CD4-positive, alpha-beta T cell (primary cell): ENCODE results near the gene NIPSNAP3A. TPM values are rescaled to one million over a fixed set of nuclear protein-coding genes. Genes with fewer than 3 reads are reported as not detected.
A peak's percentile ranks its signal among the peaks of the same experiment; 100 is the strongest.

Experiments used
- ATAC-seq: fragments of 200-7000 bp; cut with Tn5 transposase; one replicate; pipeline ENCODE4 v1.10.0; 2022; ENCODE audit warnings: mild to moderate bottlenecking; ENCODE audit not compliant: poor library complexity
- CTCF ChIA-PET: fragments of 350-600 bp; sonication (Branson Sonifier 250); formaldehyde crosslinking; loops from one replicate; lab custom pipeline; 2021; ENCODE audit warnings: antibody characterized with exemption, inconsistent platforms; lab: Charles Lee
- POLR2A ChIA-PET: fragments of 350-600 bp; sonication (Branson Sonifier 250); formaldehyde crosslinking; loops from one replicate; lab custom pipeline; 2021; ENCODE audit warnings: antibody characterized with exemption, inconsistent platforms; lab: Charles Lee
- DNase-seq, 14 experiments: peaks; one replicate each; pipeline ENCODE4 v3.0.0-alpha.2; 2013 to 2020; ENCODE audit warnings: mixed read lengths in 2 of 14
- H3K27ac ChIP-seq, 2 donors: one replicate each; pipeline versions ENCODE4 v1.5.1 to v1.7.0; 2013; ENCODE audit warnings: low read length in 2 of 2, low read depth in 1 of 2, mild to moderate bottlenecking in 1 of 2
- H3K27me3 ChIP-seq, 2 experiments: 1 replicate in 1 of 2; 2 replicates in 1 of 2; pipeline versions ENCODE4 v1.6.1 to v1.7.0; 2013; ENCODE audit warnings: low read length in 2 of 2, control low read depth in 1 of 2, mild to moderate bottlenecking in 1 of 2, moderate library complexity in 1 of 2; ENCODE audit not compliant: insufficient read depth in 2 of 2, control insufficient read depth in 1 of 2
- H3K36me3 ChIP-seq: one replicate; pipeline ENCODE4 v1.6.1; 2013; ENCODE audit warnings: low read length, control low read depth; ENCODE audit not compliant: insufficient read depth
- H3K4me1 ChIP-seq: one replicate; pipeline ENCODE4 v1.6.1; 2013; ENCODE audit warnings: low read length, control low read depth; ENCODE audit not compliant: insufficient read depth
- H3K4me3 ChIP-seq: one replicate; pipeline ENCODE4 v1.5.1; 2013; ENCODE audit warnings: mild to moderate bottlenecking, low read length, moderate library complexity
- H3K9me3 ChIP-seq, 2 experiments: 1 replicate in 1 of 2; 2 replicates in 1 of 2; pipeline versions ENCODE4 v1.6.1 to v1.7.0; 2013; ENCODE audit warnings: low read length in 2 of 2, mild to moderate bottlenecking in 2 of 2, control low read depth in 1 of 2, moderate library complexity in 1 of 2; ENCODE audit not compliant: control insufficient read depth in 1 of 2, insufficient read depth in 1 of 2
- H3K27ac Mint-ChIP-seq: one replicate; pipeline ENCODE4 v1.8.0; 2020; ENCODE audit warnings: mixed read lengths
- H3K27me3 Mint-ChIP-seq: one replicate; pipeline ENCODE4 v1.8.0; 2021; ENCODE audit warnings: mixed read lengths
- H3K36me3 Mint-ChIP-seq: one replicate; pipeline ENCODE4 v1.8.0; 2021; ENCODE audit warnings: low read depth, mixed read lengths
- H3K4me1 Mint-ChIP-seq: one replicate; pipeline ENCODE4 v1.8.0; 2021; ENCODE audit warnings: low read depth, mixed read lengths
- H3K4me3 Mint-ChIP-seq: one replicate; pipeline ENCODE4 v1.8.0; 2020; ENCODE audit warnings: mild to moderate bottlenecking, mixed read lengths
- H3K9me3 Mint-ChIP-seq: one replicate; pipeline ENCODE4 v1.8.0; 2020; ENCODE audit warnings: mixed read lengths
- CTCF ChIP-seq: fragments of 200-600 bp; IDR thresholded peaks from one replicate; pipeline ENCODE4 v1.8.0; 2022; ENCODE audit warnings: antibody characterized with exemption, mild to moderate bottlenecking
- intact Hi-C, 2 experiments: fragments of 100-400 bp; cut with DNase I in 1 of 2; cut with micrococcal nuclease in 1 of 2; formaldehyde crosslinking; loops; one replicate each; pipeline versions ENCODE4 v1.15.1 to v1.9.0; 2023 to 2025; cut with DNase I, micrococcal nuclease
- total RNA-seq, 174 experiments: library from RNA in 2 of 174; stranded (reverse) in 2 of 174; gene quantifications; one replicate each; pipeline ENCODE4 v1.2.3 and lab custom pipeline; 2021 to 2026

The NIPSNAP3A gene
- total RNA-seq, 2 experiments from 2014 or later = 9.0 to 10.6 TPM

- Histone ChIP-seq H3K27me3 (no peaks in the 10 kb centered on the region), H3K9me3 (no peaks in the 10 kb centered on the region), H3K4me3 (peak overlapping the region; percentile 88), H3K36me3 (peaks cover 8% of the 10 kb centered on the region), H3K27ac (peak overlapping the region; percentile 74 to 89), H3K4me1 (peaks cover 17% of the 10 kb centered on the region)
- peak overlapping the region; percentile 96 for H3K4me3 Mint-ChIP-seq
- ATAC-seq = no peak
- peaks cover 24% of the 10 kb centered on the region for H3K4me1 Mint-ChIP-seq
- H3K36me3 Mint-ChIP-seq = peaks cover 39% of the 10 kb centered on the region
- no peaks in the 10 kb centered on the region for H3K27me3 Mint-ChIP-seq
- H3K27ac Mint-ChIP-seq = peak overlapping the region; percentile 96
- intact Hi-C loops = loop anchor here (5.0 to 10.0 kb wide), 4 partner anchors 656 to 944 kb away; partner anchors contain the start of genes TMEM38B (in 2 of the 2) and SMC2 (in 1 of the 2)
- peak in 1 of 14 experiments; percentile 20 for DNase-seq
- H3K9me3 Mint-ChIP-seq = no peaks in the 10 kb centered on the region
- no peak for TF ChIP-seq CTCF
- ChIA-PET POLR2A (interaction anchor here (1.0 to 3.2 kb wide), 7 partner anchors 12 to 945 kb away, joined by 3 to 29 read pairs (median 4); partner anchors contain the start of genes NIPSNAP3B, SLC44A1 and SMC2), CTCF (no interaction called here)
Observed at GRCh38 chr9:104748359-104749031, 1.0 kb downstream of the NIPSNAP3A start.

- peaks cover 17% of the 10 kb centered on the region for H3K4me1 ChIP-seq
- H3K4me3 ChIP-seq = no peak overlapping the region
- ChIA-PET POLR2A (interaction anchor here (0.6 kb wide), 1 partner anchor 10 kb away, joined by 4 read pairs; no protein-coding TSS in a partner anchor), CTCF (no interaction called here)
- Mint-ChIP-seq H3K4me3 (peak overlapping the region; percentile 8), H3K9me3 (no peaks in the 10 kb centered on the region), H3K36me3 (peaks cover 50% of the 10 kb centered on the region), H3K27ac (peak overlapping the region; percentile 7), H3K27me3 (no peaks in the 10 kb centered on the region), H3K4me1 (peaks cover 24% of the 10 kb centered on the region)
- no peaks in the 10 kb centered on the region for H3K27me3 ChIP-seq
- no peak for TF ChIP-seq CTCF
- peaks cover 17% of the 10 kb centered on the region for H3K36me3 ChIP-seq
- no peak for ATAC-seq
- no peaks in the 10 kb centered on the region for H3K9me3 ChIP-seq
- DNase-seq = no peak
- H3K27ac ChIP-seq = no peak overlapping the region
- intact Hi-C loops = loop anchor here in 1 of 2 experiments (5.0 to 10.0 kb wide), 3 partner anchors 215 to 497 kb away; no protein-coding TSS in a partner anchor
Observed at GRCh38 chr9:104750185-104750767, 2.8 kb downstream of the NIPSNAP3A start.

GRCh38 chr9:104758974-104759373 is 11.5 kb downstream of the NIPSNAP3A start:
- ATAC-seq = no peak
- ChIA-PET POLR2A (no interaction called here), CTCF (interaction anchor here (0.6 kb wide), 2 partner anchors 275 to 1260 kb away, joined by 3 to 4 read pairs; no protein-coding TSS in a partner anchor)
- peaks cover 7% of the 10 kb centered on the region for H3K4me1 Mint-ChIP-seq
- no peak overlapping the region for H3K4me3 Mint-ChIP-seq
- no peaks in the 10 kb centered on the region for H3K27me3 ChIP-seq
- TF ChIP-seq CTCF = no peak
- H3K27me3 Mint-ChIP-seq = no peaks in the 10 kb centered on the region
- peaks cover 19% of the 10 kb centered on the region for H3K36me3 Mint-ChIP-seq
- H3K4me1 ChIP-seq = peaks cover 3% of the 10 kb centered on the region
- DNase-seq = no peak
- no peak overlapping the region for H3K4me3 ChIP-seq
- H3K9me3 Mint-ChIP-seq = no peaks in the 10 kb centered on the region
- no peaks in the 10 kb centered on the region for H3K9me3 ChIP-seq
- H3K27ac Mint-ChIP-seq = no peak overlapping the region
- H3K36me3 ChIP-seq = peaks cover 7% of the 10 kb centered on the region
- no peak overlapping the region for H3K27ac ChIP-seq
- intact Hi-C loops = loop anchor here in 1 of 2 experiments (10.0 kb wide), 2 partner anchors 206 to 236 kb away; no protein-coding TSS in a partner anchor
